Neural cell (in vitro differentiated cells): Measurements from ENCODE around the gene TSFM. TPM values are rescaled to one million over a fixed set of nuclear protein-coding genes. Genes with fewer than 3 reads are reported as not detected.
A peak's percentile ranks its signal among the peaks of the same experiment; 100 is the strongest.

ENCODE experiments used
- H2AFZ ChIP-seq: fragments of 200-600, 300-800 bp; sonication (generic), shearing (Covaris generic); 2 replicates; pipeline ENCODE4 v1.6.0; 2014; ENCODE audit warnings: low read depth, mild to moderate bottlenecking, antibody characterized with exemption, low read length, moderate library complexity
- H3F3A ChIP-seq: fragments of 200-600 bp; shearing (Covaris generic); 2 replicates; pipeline ENCODE4 v1.6.1; 2016; ENCODE audit warnings: mild to moderate bottlenecking, moderate library complexity, mixed read lengths, antibody characterized with exemption, low read length; ENCODE audit not compliant: insufficient read depth, poor library complexity, severe bottlenecking
- H3K27ac ChIP-seq: fragments of 200-600, 300-800 bp; sonication (generic), shearing (Covaris generic); 2 replicates; pipeline ENCODE4 v1.5.1; 2014; ENCODE audit warnings: mild to moderate bottlenecking, low read length, moderate library complexity
- H3K27me3 ChIP-seq: fragments of 300-800, 200-600 bp; sonication (generic), shearing (Covaris generic); 2 replicates; pipeline ENCODE4 v1.6.0; 2014; ENCODE audit warnings: mild to moderate bottlenecking, low read depth, low read length, moderate library complexity; ENCODE audit not compliant: insufficient read depth
- H3K36me3 ChIP-seq: fragments of 300-800, 200-600 bp; sonication (generic), shearing (Covaris generic); 2 replicates; pipeline ENCODE4 v1.5.1; 2014; ENCODE audit warnings: mild to moderate bottlenecking, antibody characterized with exemption, low read length, moderate library complexity; ENCODE audit not compliant: insufficient read depth
- H3K4me2 ChIP-seq: fragments of 300-800, 200-600 bp; sonication (generic), shearing (Covaris generic); 2 replicates; pipeline ENCODE4 v1.6.0; 2014; ENCODE audit warnings: mild to moderate bottlenecking, low read length
- H3K4me3 ChIP-seq: fragments of 300-800, 200-600 bp; sonication (generic), shearing (Covaris generic); 2 replicates; pipeline ENCODE4 v1.5.1; 2014; ENCODE audit warnings: mild to moderate bottlenecking, low read length, moderate library complexity
- H3K79me2 ChIP-seq: fragments of 200-600 bp; shearing (Covaris generic); replicated peaks from 2 replicates; pipeline ENCODE4 v1.6.0; 2014; ENCODE audit warnings: mild to moderate bottlenecking, low read length, moderate library complexity; ENCODE audit not compliant: insufficient read depth
- H3K9ac ChIP-seq: fragments of 300-800, 200-600 bp; sonication (generic), shearing (Covaris generic); 2 replicates; pipeline ENCODE4 v1.6.1; 2016; ENCODE audit warnings: mild to moderate bottlenecking, low read length, mixed read lengths
- H3K9me2 ChIP-seq: fragments of 200-600 bp; shearing (Covaris generic); 2 replicates; pipeline ENCODE4 v1.6.1; 2016; ENCODE audit warnings: mild to moderate bottlenecking, low read length, mixed read lengths; ENCODE audit not compliant: insufficient read depth
- H3K9me3 ChIP-seq: fragments of 200-600, 300-800 bp; sonication (generic), shearing (Covaris generic); 2 replicates; pipeline ENCODE4 v1.6.1; 2016; ENCODE audit warnings: mild to moderate bottlenecking, mixed run types, low read length, moderate library complexity, mixed read lengths
- H4K20me1 ChIP-seq: fragments of 200-600 bp; shearing (Covaris generic); 2 replicates; pipeline ENCODE4 v1.6.1; 2016; ENCODE audit warnings: mild to moderate bottlenecking, mixed run types; ENCODE audit not compliant: insufficient read depth
- EP300 ChIP-seq: fragments of 450-650 bp; conservative IDR thresholded peaks from 2 replicates; pipeline ENCODE4 v1.6.1; 2014; ENCODE audit warnings: antibody characterized with exemption, mild to moderate bottlenecking, moderate library complexity; ENCODE audit not compliant: poor library complexity, severe bottlenecking
- EZH2 ChIP-seq: fragments of 200-600, 300-800 bp; shearing (Covaris generic), sonication (generic); IDR thresholded peaks from 2 replicates; pipeline ENCODE4 v1.6.1; 2014; ENCODE audit warnings: antibody characterized with exemption, low read length, borderline replicate concordance, mild to moderate bottlenecking; ENCODE audit not compliant: insufficient read depth, poor library complexity, severe bottlenecking
- MXI1 ChIP-seq: fragments of 450-650 bp; conservative IDR thresholded peaks from 2 replicates; pipeline ENCODE4 v1.6.1; 2014; ENCODE audit warnings: antibody characterized with exemption, mild to moderate bottlenecking; ENCODE audit not compliant: poor library complexity, severe bottlenecking
- POLR2AphosphoS5 ChIP-seq: IDR thresholded peaks from 2 replicates; pipeline ENCODE4 v1.6.1; 2012
- RAD21 ChIP-seq: fragments of 450-650 bp; conservative IDR thresholded peaks from 2 replicates; pipeline ENCODE4 v1.6.1; 2014; ENCODE audit warnings: antibody characterized with exemption, mild to moderate bottlenecking, moderate library complexity
- REST ChIP-seq: IDR thresholded peaks from 2 replicates; pipeline ENCODE4 v1.6.1; 2012; ENCODE audit warnings: borderline replicate concordance
- SMC3 ChIP-seq: fragments of 450-650 bp; conservative IDR thresholded peaks from 2 replicates; pipeline ENCODE4 v1.6.1; 2014; ENCODE audit warnings: antibody characterized with exemption, mild to moderate bottlenecking, moderate library complexity; ENCODE audit not compliant: poor library complexity
- TAF1 ChIP-seq: IDR thresholded peaks from 2 replicates; pipeline ENCODE4 v1.6.1; 2012; ENCODE audit warnings: low read depth
- polyA plus RNA-seq: library from polyadenylated mRNA; depleted of rRNA; stranded (reverse); fragments of >200 nt; gene quantifications from 2 replicates; pipeline ENCODE4 v1.2.3, GENCODE V29; 2014
- TF ChIP-seq, protein P1 (sequence below): fragments of 450-650 bp; IDR thresholded peaks from 2 replicates; pipeline ENCODE4 v1.5.1; 2014; ENCODE audit warnings: antibody characterized with exemption, mild to moderate bottlenecking, moderate library complexity; ENCODE audit not compliant: poor library complexity, severe bottlenecking

Gene TSFM
- polyA plus RNA-seq, 1 donor from 2014 or later, result 37.8 TPM

DNA sequence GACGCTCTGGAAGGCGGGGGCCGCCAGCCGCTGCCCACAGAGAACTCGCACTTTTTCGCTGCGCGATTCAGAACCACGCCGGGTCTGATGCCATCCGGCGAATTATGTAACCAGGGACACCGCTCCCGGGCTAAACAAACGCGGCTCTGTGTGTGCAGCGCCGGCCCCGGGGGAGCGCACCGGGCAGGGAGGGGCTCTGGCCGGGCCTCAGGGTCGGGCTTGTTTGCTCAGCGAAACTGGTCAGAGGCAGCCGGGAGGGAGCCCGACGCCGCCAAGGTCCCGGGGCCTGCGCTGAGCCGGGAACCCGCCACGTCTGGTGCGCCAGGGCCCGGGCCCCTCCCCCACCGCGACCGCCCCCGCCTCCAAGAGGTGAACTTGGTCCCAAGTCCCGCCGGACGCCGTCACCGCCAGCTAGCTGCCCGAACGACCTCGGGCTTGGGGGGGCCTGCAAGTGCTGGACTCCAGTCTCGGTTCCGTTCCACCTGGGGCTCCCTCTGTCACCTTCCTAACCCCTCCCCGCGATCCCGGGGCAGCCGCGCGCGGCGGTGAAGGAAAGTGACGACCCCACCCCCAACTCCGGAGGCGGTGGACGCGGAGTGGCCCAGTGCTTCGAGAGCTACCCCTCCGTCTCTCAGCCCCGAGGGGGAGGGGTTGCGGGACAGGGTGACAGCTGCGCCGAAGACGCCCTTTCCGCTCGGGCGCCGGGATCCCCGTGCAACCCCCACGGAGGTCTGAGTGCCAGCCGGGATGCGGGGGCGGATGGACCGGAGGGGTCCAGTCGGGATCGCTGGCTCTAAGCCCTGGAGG, 63.1 kb downstream of the TSFM start:
- H3K9me2 ChIP-seq, result no peaks in the 10 kb centered on the region
- H3K4me2 ChIP-seq, result peak overlapping the region; percentile 91
- TF ChIP-seq EP300, result no peak
- TF ChIP-seq MXI1, result peak; percentile 36
- peak; percentile 40 for TF ChIP-seq POLR2AphosphoS5
- H3K9ac ChIP-seq, result peak overlapping the region; percentile 91
- H3K4me3 ChIP-seq, result peak overlapping the region; percentile 100
- no peaks in the 10 kb centered on the region for H3K9me3 ChIP-seq
- no peaks in the 10 kb centered on the region for H3F3A ChIP-seq
- peak overlapping the region; percentile 98 for H3K27ac ChIP-seq
- peaks cover 16% of the 10 kb centered on the region for H4K20me1 ChIP-seq
- no peaks in the 10 kb centered on the region for H3K27me3 ChIP-seq
- no peaks in the 10 kb centered on the region for H3K36me3 ChIP-seq
- peaks cover 57% of the 10 kb centered on the region for H3K79me2 ChIP-seq
- H2AFZ ChIP-seq, result peak overlapping the region; percentile 27

DNA sequence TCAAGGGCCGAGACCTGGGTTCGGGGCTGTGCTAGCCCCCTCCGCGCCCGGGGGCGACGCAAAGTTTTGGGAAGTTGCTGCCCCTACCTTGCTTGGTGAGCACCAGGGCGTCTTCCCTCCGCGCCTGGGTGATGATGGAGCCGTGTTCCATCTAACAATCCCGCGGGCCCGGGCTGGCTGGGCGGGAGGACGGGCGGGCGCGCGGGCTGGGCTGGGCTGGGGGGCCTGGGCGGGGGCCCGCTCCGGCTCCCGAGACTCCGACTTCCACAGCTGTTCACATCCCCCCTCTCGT, 63.6 kb downstream of the TSFM start:
- H3K4me3 ChIP-seq, result peak overlapping the region; percentile 100
- H3K4me2 ChIP-seq, result no peak overlapping the region
- no peaks in the 10 kb centered on the region for H3K27me3 ChIP-seq
- H3K27ac ChIP-seq, result peak overlapping the region; percentile 98
- no peaks in the 10 kb centered on the region for H3K9me2 ChIP-seq
- H4K20me1 ChIP-seq, result peaks cover 16% of the 10 kb centered on the region
- H2AFZ ChIP-seq, result peak overlapping the region; percentile 73
- H3K9me3 ChIP-seq, result no peaks in the 10 kb centered on the region
- peak overlapping the region; percentile 91 for H3K9ac ChIP-seq
- H3K36me3 ChIP-seq, result no peaks in the 10 kb centered on the region
- H3K79me2 ChIP-seq, result peaks cover 52% of the 10 kb centered on the region
- no peaks in the 10 kb centered on the region for H3F3A ChIP-seq
- no peak for TF ChIP-seq MXI1
- TF ChIP-seq REST, result no peak
- no peak for TF ChIP-seq POLR2AphosphoS5
- no peak for TF ChIP-seq EP300
- TF ChIP-seq, protein P1, sequence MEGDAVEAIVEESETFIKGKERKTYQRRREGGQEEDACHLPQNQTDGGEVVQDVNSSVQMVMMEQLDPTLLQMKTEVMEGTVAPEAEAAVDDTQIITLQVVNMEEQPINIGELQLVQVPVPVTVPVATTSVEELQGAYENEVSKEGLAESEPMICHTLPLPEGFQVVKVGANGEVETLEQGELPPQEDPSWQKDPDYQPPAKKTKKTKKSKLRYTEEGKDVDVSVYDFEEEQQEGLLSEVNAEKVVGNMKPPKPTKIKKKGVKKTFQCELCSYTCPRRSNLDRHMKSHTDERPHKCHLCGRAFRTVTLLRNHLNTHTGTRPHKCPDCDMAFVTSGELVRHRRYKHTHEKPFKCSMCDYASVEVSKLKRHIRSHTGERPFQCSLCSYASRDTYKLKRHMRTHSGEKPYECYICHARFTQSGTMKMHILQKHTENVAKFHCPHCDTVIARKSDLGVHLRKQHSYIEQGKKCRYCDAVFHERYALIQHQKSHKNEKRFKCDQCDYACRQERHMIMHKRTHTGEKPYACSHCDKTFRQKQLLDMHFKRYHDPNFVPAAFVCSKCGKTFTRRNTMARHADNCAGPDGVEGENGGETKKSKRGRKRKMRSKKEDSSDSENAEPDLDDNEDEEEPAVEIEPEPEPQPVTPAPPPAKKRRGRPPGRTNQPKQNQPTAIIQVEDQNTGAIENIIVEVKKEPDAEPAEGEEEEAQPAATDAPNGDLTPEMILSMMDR, result no peak
- no peak for TF ChIP-seq TAF1
- no peak for TF ChIP-seq SMC3
- TF ChIP-seq EZH2, result no peak
- no peak for TF ChIP-seq RAD21
